Measurements from ENCODE around the gene RAMAC. TPM values are rescaled to one million over a fixed set of nuclear protein-coding genes. Genes with fewer than 3 reads are reported as not detected.
A peak's percentile ranks its signal among the peaks of the same experiment; 100 is the strongest.
"Not testable (repeated sequence)": the region's sequence is repeated elsewhere in the genome, so short reads cannot be mapped to it uniquely, and the experiment has no call there.

RAMAC gene
- total and polyA plus RNA-seq, 10 of the 15 experiments (the other 5 are each of a cell fraction or from before 2014, with no cell fraction given) = 22.4 to 109 (median 41.7) TPM

DNA sequence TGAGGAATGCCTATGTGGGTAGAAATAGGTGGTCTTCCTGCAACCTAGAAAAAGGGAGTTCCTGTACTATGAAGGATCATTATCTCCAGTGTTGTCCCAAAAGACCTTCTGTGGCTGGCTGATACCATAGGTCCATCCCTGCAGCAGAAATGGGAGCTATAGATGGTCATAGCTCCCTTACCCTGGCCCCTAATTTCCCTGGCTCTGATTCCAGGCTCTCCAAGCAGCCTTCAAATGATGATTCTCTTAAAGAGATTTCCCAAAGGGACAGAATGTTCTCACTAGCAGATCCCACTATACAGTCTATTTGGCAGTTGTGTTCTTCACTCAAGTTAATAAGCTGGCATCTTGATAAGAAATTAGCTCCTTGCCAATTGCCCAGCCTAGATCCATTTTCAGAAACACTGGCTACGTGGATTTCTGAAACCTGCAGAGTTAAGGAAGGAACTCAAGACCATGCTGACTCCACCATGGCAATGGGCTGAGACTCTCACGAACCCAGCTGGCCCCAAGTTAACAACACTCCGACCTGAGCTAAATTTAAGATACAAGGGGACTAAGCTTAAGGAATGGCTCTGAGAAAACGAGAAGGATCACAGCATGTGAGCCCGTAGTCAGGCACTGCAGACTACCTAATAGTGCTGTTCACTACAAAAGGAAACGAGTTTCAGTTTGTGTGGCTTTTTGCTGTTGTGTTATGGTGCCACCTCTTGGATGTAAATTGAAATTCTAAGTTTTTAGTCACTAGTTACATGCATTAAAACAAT lies 14.1 kb downstream of the RAMAC start:
- POLR2A ChIA-PET = interaction anchor here (0.5 to 0.8 kb wide), 2 partner anchors 26 to 469 kb away, joined by 3 to 4 read pairs; no protein-coding TSS in a partner anchor

DNA sequence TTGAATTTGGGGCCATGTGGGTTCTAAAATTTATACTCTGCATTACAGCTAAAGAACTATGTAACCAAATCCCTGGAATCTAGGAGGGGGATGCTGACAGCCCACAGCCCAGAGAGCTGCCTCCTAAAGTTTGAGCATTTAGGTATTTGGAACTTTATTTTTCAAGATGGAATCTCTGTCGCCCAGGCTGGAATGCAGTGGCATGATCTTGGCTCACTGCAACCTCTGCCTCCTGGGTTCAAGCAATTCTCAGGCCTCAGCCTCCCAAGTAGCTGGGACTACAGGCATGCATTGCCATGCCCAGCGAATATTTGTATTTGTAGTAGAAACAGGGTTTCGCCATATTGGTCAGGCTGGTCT lies 14.6 kb downstream of the RAMAC start:
- H3K27ac ChIP-seq (ENCODE audit: control insufficient read depth, insufficient read depth); FAIRE-seq; H3K9ac ChIP-seq (ENCODE audit: control insufficient read depth, insufficient read depth, low read length); BruUV-seq (replicated peaks); H3K4me2 ChIP-seq (ENCODE audit: control insufficient read depth, insufficient read depth); H3K36me3 ChIP-seq (ENCODE audit: control insufficient read depth in 2 of 2, insufficient read depth in 2 of 2, low read length in 1 of 2); H4K20me1 ChIP-seq (ENCODE audit: control insufficient read depth, insufficient read depth); POLR2A ChIA-PET; H3K4me3 ChIP-seq; in situ Hi-C loops (cut with MboI); H2AFZ ChIP-seq (ENCODE audit: control insufficient read depth, low read depth, low read length); H3K79me2 ChIP-seq (ENCODE audit: control insufficient read depth, insufficient read depth, low read length); ATAC-seq; H3K27me3 ChIP-seq (replicated peaks in 1 of 2; ENCODE audit: control insufficient read depth in 2 of 2, insufficient read depth in 2 of 2, low read length in 1 of 2); H3K4me1 ChIP-seq (ENCODE audit: control insufficient read depth, insufficient read depth, low read length); DNase-seq (ENCODE audit: low read depth, low spot score); H3K9me3 ChIP-seq (replicated peaks; ENCODE audit: control insufficient read depth, insufficient read depth, low read length): not testable (repeated sequence)
- intact Hi-C loops (cut with micrococcal nuclease; ENCODE audit: unreplicated experiment) = loop anchor here (2.0 to 10.0 kb wide), 3 partner anchors 152 to 470 kb away; no protein-coding TSS in a partner anchor
- RAD21 ChIA-PET (ENCODE audit: unreplicated experiment) = interaction anchor here (0.8 to 2.9 kb wide), 5 partner anchors 11 to 250 kb away, joined by 3 to 11 read pairs (median 7); partner anchors contain the start of genes C15orf40 and RAMAC
- CTCF ChIA-PET = interaction anchor here (0.8 to 4.2 kb wide), 22 partner anchors 10 to 474 kb away, joined by 3 to 43 read pairs (median 4); partner anchors contain the start of genes C15orf40, FSD2 and RAMAC
- SMC1A ChIA-PET (ENCODE audit: uncharacterized antibody, unreplicated experiment) = interaction anchor here (0.8 to 1.7 kb wide), 12 partner anchors 9 to 470 kb away, joined by 3 to 16 read pairs (median 4); partner anchors contain the start of gene RAMAC
- WGBS (ENCODE audit: insufficient coverage, insufficient replicate concordance, low lambda C conversion rate, missing lambda C conversion rate) = 100% methylated on average over 3 of the region's 3 CpGs

More for the DNA sequence above, 14.1 kb downstream of the RAMAC start:
- Histone ChIP-seq H3K4me1 (ENCODE audit: control insufficient read depth, insufficient read depth, low read length) (no peaks in the 10 kb centered on the region; the same call in 1 of the 2 replicates), H3K9ac (ENCODE audit: control insufficient read depth, insufficient read depth, low read length) (peak overlapping the region; percentile 28; the same call in 1 of the 2 replicates), H3K27ac (ENCODE audit: control insufficient read depth, insufficient read depth) (no peak overlapping the region), H3K79me2 (ENCODE audit: control insufficient read depth, insufficient read depth, low read length) (no peaks in the 10 kb centered on the region), H2AFZ (ENCODE audit: control insufficient read depth, low read depth, low read length) (peak overlapping the region; percentile 86), H3K4me2 (ENCODE audit: control insufficient read depth, insufficient read depth) (peak overlapping the region; percentile 89), H3K9me3 (replicated peaks; ENCODE audit: control insufficient read depth, insufficient read depth, low read length) (no peaks in the 10 kb centered on the region), H4K20me1 (ENCODE audit: control insufficient read depth, insufficient read depth) (no peaks in the 10 kb centered on the region), H3K27me3 (replicated peaks in 1 of 2; ENCODE audit: control insufficient read depth in 2 of 2, insufficient read depth in 2 of 2, low read length in 1 of 2) (no peaks in the 10 kb centered on the region), H3K4me3 (peak overlapping the region; percentile 59; the same call in 1 of the 2 replicates), H3K36me3 (ENCODE audit: control insufficient read depth in 2 of 2, insufficient read depth in 2 of 2, low read length in 1 of 2) (peaks cover 0 to 2% of the 10 kb centered on the region in 2 experiments; a peak in 1 of 4 replicates)
- TF ChIP-seq BACH1 (IDR thresholded peaks at IDR 0.05; ENCODE audit: borderline replicate concordance) (no peak), RB1 (IDR thresholded peaks at IDR 0.05; ENCODE audit: borderline replicate concordance) (no peak), ZBED1 (IDR thresholded peaks at IDR 0.05; ENCODE audit: borderline replicate concordance) (no peak), ZSCAN29 (IDR thresholded peaks at IDR 0.05) (no peak), SMC3 (IDR thresholded peaks at IDR 0.05; ENCODE audit: borderline replicate concordance, low read length) (peak; percentile 77; the same call in 1 of the 2 replicates), BMI1 (IDR thresholded peaks at IDR 0.05; ENCODE audit: borderline replicate concordance) (no peak), SMAD1 (IDR thresholded peaks at IDR 0.05; ENCODE audit: low read depth, partially characterized antibody) (no peak), SMARCA5 (IDR thresholded peaks at IDR 0.05) (peak; percentile 38; the same call in 1 of the 2 replicates), PAX8 (IDR thresholded peaks at IDR 0.05) (no peak), TCF7 (IDR thresholded peaks at IDR 0.05; ENCODE audit: borderline replicate concordance) (no peak), RAD21 (IDR thresholded peaks at IDR 0.05; ENCODE audit: insufficient read depth, low read depth, low read length) (peak; percentile 88), ATF7 (IDR thresholded peaks at IDR 0.05; ENCODE audit: low read depth) (no peak), NBN (IDR thresholded peaks at IDR 0.05) (no peak), RCOR1 (conservative IDR thresholded peaks at IDR 0.05; ENCODE audit: low read depth, low read length) (no peak), SRF (IDR thresholded peaks at IDR 0.05; ENCODE audit: low read depth in 2 of 2, low read length in 2 of 2) (no peak), NR2C1 (IDR thresholded peaks at IDR 0.05) (no peak), RELA (IDR thresholded peaks at IDR 0.05; ENCODE audit: borderline replicate concordance, partially characterized antibody) (no peak)
- TF ChIP-seq, protein P1, sequence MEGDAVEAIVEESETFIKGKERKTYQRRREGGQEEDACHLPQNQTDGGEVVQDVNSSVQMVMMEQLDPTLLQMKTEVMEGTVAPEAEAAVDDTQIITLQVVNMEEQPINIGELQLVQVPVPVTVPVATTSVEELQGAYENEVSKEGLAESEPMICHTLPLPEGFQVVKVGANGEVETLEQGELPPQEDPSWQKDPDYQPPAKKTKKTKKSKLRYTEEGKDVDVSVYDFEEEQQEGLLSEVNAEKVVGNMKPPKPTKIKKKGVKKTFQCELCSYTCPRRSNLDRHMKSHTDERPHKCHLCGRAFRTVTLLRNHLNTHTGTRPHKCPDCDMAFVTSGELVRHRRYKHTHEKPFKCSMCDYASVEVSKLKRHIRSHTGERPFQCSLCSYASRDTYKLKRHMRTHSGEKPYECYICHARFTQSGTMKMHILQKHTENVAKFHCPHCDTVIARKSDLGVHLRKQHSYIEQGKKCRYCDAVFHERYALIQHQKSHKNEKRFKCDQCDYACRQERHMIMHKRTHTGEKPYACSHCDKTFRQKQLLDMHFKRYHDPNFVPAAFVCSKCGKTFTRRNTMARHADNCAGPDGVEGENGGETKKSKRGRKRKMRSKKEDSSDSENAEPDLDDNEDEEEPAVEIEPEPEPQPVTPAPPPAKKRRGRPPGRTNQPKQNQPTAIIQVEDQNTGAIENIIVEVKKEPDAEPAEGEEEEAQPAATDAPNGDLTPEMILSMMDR (IDR thresholded peaks at IDR 0.05 in 2 of 3, conservative IDR thresholded peaks at IDR 0.05 in 1 of 3; ENCODE audit: control insufficient read depth in 2 of 3, extremely low read depth in 1 of 3, insufficient read depth in 1 of 3, low read depth in 3 of 3, low read length in 3 of 3) = peak; percentile 47 to 75 (median 59); a peak in 5 of 6 replicates
- ChIA-PET CTCF (interaction anchor here (0.6 to 4.2 kb wide), 25 partner anchors 11 to 473 kb away, joined by 3 to 43 read pairs (median 4); partner anchors contain the start of genes C15orf40, FSD2, RAMAC and RPS17), SMC1A (ENCODE audit: uncharacterized antibody, unreplicated experiment) (interaction anchor here (0.8 to 1.8 kb wide), 19 partner anchors 11 to 469 kb away, joined by 3 to 16 read pairs (median 4); partner anchors contain the start of genes RAMAC and RPS17), RAD21 (ENCODE audit: unreplicated experiment) (interaction anchor here (0.8 to 2.9 kb wide), 8 partner anchors 10 to 338 kb away, joined by 3 to 11 read pairs (median 4); partner anchors contain the start of genes C15orf40 and RAMAC)
- 0% methylated on average over 6 of the region's 6 CpGs for WGBS (ENCODE audit: insufficient coverage, insufficient replicate concordance, low lambda C conversion rate, missing lambda C conversion rate)
- DNase-seq (ENCODE audit: low read depth, low spot score) (peak; percentile 43), FAIRE-seq (peak; percentile 98), ATAC-seq (peak; percentile 97)
- no TSS peak for BruUV-seq (replicated peaks)
- in situ Hi-C loops (cut with MboI) (no loop called here), intact Hi-C loops (cut with micrococcal nuclease; ENCODE audit: unreplicated experiment) (loop anchor here (2.0 to 10.0 kb wide), 3 partner anchors 151 to 469 kb away; no protein-coding TSS in a partner anchor)
